Smooth muscle cell (in vitro differentiated cells): ENCODE measurements around the gene FBXW10. TPM values are rescaled to one million over a fixed set of nuclear protein-coding genes. Genes with fewer than 3 reads are reported as not detected.
A peak's percentile ranks its signal among the peaks of the same experiment; 100 is the strongest.
"Not testable (repeated sequence)": the region's sequence is repeated elsewhere in the genome, so short reads cannot be mapped to it uniquely, and the experiment has no call there.

Source experiments
- DNase-seq: peaks from one replicate; lab custom pipeline; 2025; ENCODE audit not compliant: unreplicated experiment; lab: John Stamatoyannopoulos, UW
- H2AFZ ChIP-seq: fragments of 200-600 bp; sonication (generic); 2 replicates; pipeline ENCODE4 v1.6.0; 2016; ENCODE audit warnings: antibody characterized with exemption, low read depth, mild to moderate bottlenecking
- H3F3A ChIP-seq: fragments of 200-600 bp; sonication (generic); 2 replicates; pipeline ENCODE4 v1.6.0; 2017; ENCODE audit warnings: antibody characterized with exemption, low read depth
- H3K27ac ChIP-seq: fragments of 200-600 bp; sonication (generic); 2 replicates; pipeline ENCODE4 v1.5.1; 2016; ENCODE audit warnings: low read depth, mild to moderate bottlenecking
- H3K27me3 ChIP-seq: fragments of 200-600 bp; sonication (generic); 2 replicates; pipeline ENCODE4 v1.6.1; 2016; ENCODE audit warnings: low read depth, mild to moderate bottlenecking
- H3K36me3 ChIP-seq: fragments of 200-600 bp; sonication (generic); 2 replicates; pipeline ENCODE4 v1.5.1; 2016; ENCODE audit warnings: low read depth
- H3K4me1 ChIP-seq: fragments of 200-600 bp; sonication (generic); 2 replicates; pipeline ENCODE4 v1.5.1; 2016; ENCODE audit warnings: low read depth
- H3K4me2 ChIP-seq: fragments of 200-600 bp; sonication (generic); 2 replicates; pipeline ENCODE4 v1.6.0; 2016; ENCODE audit warnings: mild to moderate bottlenecking
- H3K4me3 ChIP-seq: fragments of 200-600 bp; sonication (generic); 2 replicates; pipeline ENCODE4 v1.5.1; 2016; ENCODE audit warnings: mild to moderate bottlenecking
- H3K79me2 ChIP-seq: fragments of 200-600 bp; sonication (generic); 2 replicates; pipeline ENCODE4 v1.6.0; 2016; ENCODE audit warnings: low read depth, mild to moderate bottlenecking
- H3K9ac ChIP-seq: fragments of 200-600 bp; sonication (generic); 2 replicates; pipeline ENCODE4 v1.6.0; 2016; ENCODE audit warnings: low read depth
- H3K9me3 ChIP-seq: fragments of 200-600 bp; sonication (generic); replicated peaks from 2 replicates; pipeline ENCODE4 v1.5.1; 2016; ENCODE audit warnings: low read depth
- H4K20me1 ChIP-seq: fragments of 200-600 bp; sonication (generic); 2 replicates; pipeline ENCODE4 v1.6.0; 2016; ENCODE audit warnings: low read depth
- WGBS: methylation state at CpG from one replicate; pipeline ENCODE4 v1.1.7; 2016; ENCODE audit warnings: low lambda C conversion rate; 5-methylcytosine and 5-hydroxymethylcytosine counted together
- polyA plus RNA-seq: library from polyadenylated mRNA; unstranded; fragments of >200 nt; fragmentation: Nextera tagmentation; extraction: Ambion mirVana; gene quantifications from 2 replicates; pipeline ENCODE4 v1.2.1, GENCODE V29; 2016
- total RNA-seq: library from RNA; depleted of rRNA; stranded (reverse); fragments of >200 nt; gene quantifications from 2 replicates; pipeline ENCODE4 v1.2.3, GENCODE V29; 2014

Gene FBXW10, protein sequence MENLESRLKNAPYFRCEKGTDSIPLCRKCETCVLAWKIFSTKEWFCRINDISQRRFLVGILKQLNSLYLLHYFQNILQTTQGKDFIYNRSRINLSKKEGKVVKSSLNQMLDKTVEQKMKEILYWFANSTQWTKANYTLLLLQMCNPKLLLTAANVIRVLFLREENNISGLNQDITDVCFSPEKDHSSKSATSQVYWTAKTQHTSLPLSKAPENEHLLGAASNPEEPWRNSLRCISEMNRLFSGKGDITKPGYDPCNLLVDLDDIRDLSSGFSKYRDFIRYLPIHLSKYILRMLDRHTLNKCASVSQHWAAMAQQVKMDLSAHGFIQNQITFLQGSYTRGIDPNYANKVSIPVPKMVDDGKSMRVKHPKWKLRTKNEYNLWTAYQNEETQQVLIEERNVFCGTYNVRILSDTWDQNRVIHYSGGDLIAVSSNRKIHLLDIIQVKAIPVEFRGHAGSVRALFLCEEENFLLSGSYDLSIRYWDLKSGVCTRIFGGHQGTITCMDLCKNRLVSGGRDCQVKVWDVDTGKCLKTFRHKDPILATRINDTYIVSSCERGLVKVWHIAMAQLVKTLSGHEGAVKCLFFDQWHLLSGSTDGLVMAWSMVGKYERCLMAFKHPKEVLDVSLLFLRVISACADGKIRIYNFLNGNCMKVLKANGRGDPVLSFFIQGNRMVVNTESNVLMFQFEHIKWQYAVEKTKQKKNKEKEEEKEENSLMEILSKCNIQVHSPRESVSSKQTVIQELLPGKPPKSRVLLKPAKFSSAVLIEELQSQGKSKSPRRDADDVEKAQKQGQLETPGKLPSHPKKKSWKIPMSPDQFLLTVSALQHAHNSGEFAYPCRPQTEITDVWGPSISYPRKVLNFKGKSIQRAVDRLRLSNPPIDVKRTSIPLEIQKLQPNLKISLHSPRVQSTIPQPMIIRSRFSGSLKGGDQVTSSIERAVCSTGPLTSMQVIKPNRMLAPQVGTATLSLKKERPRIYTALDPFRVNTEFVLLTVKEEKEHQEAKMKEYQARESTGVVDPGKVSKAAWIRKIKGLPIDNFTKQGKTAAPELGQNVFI
- 0.04 TPM in 1 of 2 replicates, not detected in the other for total RNA-seq
- not detected in 2 replicates for polyA plus RNA-seq

DNA sequence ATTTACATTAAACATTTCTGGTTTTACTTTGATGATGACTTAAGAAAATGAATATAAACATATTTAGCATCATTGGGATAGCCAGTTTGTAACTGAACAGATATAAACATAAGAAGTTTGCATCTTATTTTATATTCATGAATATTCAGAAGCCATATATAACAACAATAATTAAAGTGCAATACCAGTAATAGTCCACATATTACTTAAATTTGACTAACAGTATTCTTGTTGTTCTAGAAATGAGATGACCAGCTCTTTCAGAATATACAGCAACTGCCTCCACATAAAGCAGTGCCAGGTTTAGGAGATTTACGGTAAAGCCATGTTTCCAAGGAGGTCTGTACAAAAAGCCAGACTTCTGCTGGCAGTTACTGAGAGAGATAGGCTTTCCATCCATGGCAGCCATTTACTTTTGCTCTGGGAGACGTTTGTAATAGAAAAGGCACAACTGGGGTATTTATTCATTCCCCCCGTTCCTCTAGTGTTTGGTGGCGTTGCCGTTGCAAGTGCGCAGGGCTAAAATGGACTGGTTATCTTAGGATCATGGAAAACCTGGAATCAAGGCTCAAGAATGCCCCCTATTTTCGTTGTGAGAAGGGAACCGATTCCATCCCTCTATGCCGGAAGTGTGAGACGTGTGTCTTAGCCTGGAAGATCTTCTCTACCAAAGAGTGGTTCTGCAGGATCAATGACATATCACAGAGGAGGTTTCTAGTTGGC, at the start of gene FBXW10:
FBXW10 (plus strand) TSS at position 356 of the 723 bp plus-strand sequence; CDS start at position 547, 191 bp downstream.
- DNase-seq, H2AFZ ChIP-seq, H3K27ac ChIP-seq, H3K79me2 ChIP-seq, H3K9ac ChIP-seq, H3K4me1 ChIP-seq, H3K4me3 ChIP-seq, H3K36me3 ChIP-seq, H3F3A ChIP-seq, H3K4me2 ChIP-seq, H3K9me3 ChIP-seq, H4K20me1 ChIP-seq, H3K27me3 ChIP-seq: not testable (repeated sequence)
- 52% methylated on average over 9 of the region's 10 CpGs for WGBS

DNA sequence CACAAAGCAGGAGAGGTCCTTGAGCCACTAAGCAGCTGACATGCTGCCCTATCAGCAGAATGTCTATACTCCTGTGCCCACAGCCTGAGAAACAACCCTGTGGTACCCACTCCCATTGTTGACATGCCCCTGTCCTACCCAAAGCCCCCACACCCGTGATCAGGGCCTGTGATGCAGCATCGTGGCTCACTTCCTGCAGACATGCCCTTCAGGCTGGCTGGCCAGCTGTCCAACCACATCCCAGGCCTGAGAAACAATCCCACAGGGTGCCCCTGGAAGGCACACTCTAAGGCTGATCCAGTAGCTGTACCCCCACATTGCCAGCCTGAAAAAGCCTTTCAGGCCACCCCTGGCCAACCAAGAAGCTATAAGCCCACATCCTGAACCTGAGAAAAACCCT, 48.7 kb upstream of the FBXW10 start:
- not testable (repeated sequence) for H3K27me3 ChIP-seq

DNA sequence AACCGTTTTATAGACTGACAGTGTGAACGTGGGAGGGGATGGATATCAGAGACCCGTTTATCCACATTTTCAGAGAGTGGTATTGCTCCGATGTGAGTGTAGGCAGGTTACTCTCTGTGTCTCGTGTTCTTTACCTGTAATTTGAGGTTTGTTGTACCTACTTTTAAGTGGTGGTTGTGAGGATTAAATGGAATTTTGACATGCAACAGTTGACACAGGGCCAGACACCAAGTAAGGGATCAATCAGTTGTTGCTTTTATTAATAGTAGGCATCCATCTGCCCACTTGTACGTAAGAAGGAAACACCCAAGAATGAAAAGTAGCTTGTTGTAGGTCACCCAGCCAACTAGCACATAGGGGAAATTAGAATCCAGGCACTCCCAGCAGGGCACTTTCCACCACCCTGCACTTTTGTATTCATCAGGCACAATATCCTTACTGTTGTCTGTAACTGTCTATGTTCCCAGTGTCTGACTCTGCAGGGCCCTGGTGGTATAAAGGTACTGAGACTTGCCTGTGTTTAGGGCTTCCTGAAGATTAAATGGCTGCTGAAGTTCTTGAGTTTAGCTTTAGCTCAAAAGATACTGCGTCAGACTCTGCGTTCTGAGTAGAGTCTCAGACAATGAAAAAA, 45.3 kb upstream of the FBXW10 start:
- WGBS: 53% methylated on average over 8 of the region's 8 CpGs

More for the DNA sequence above, 48.7 kb upstream of the FBXW10 start:
- H2AFZ ChIP-seq, H4K20me1 ChIP-seq, H3K4me2 ChIP-seq, DNase-seq, H3K36me3 ChIP-seq, H3K9ac ChIP-seq, H3K79me2 ChIP-seq, H3F3A ChIP-seq, H3K9me3 ChIP-seq, H3K4me3 ChIP-seq, H3K4me1 ChIP-seq, H3K27ac ChIP-seq: not testable (repeated sequence)
- WGBS: 85% methylated on average over 2 of the region's 2 CpGs

DNA sequence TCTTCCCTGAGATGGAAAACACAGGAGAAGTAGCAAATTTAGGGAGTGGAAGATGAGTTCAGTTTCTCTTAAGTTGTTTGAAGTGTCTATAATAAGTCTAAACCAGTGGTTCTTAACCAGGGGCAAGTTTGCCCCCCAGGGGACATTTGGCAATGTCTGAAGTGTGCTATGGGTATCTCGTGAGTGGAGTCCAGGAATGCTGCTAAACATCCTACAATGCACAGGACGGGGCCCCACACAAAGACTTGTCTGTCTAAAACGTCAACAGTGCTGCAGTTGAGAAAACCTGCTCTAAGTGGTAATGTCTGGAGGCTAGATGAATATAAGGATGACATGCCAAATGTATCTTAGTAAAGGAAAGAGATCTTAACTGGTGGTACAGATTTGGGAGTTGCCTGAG, 37.9 kb upstream of the FBXW10 start:
- H3K36me3 ChIP-seq, H3K4me3 ChIP-seq, H3K79me2 ChIP-seq, H3K9me3 ChIP-seq, H3K4me2 ChIP-seq, H3K27ac ChIP-seq, H3F3A ChIP-seq, H4K20me1 ChIP-seq, H2AFZ ChIP-seq, DNase-seq, H3K4me1 ChIP-seq, H3K9ac ChIP-seq, H3K27me3 ChIP-seq: not testable (repeated sequence)
- 73% methylated on average over 3 of the region's 3 CpGs for WGBS

More for the DNA sequence above, 45.3 kb upstream of the FBXW10 start:
- not testable (repeated sequence) for H3K9ac ChIP-seq, H4K20me1 ChIP-seq, H3K27ac ChIP-seq, H3K4me1 ChIP-seq, H3K36me3 ChIP-seq, H3F3A ChIP-seq, DNase-seq, H3K79me2 ChIP-seq, H3K9me3 ChIP-seq, H3K27me3 ChIP-seq
- Histone ChIP-seq H3K4me2 (peak overlapping the region; percentile 87), H2AFZ (peak overlapping the region; percentile 91), H3K4me3 (peak overlapping the region; percentile 63)

DNA sequence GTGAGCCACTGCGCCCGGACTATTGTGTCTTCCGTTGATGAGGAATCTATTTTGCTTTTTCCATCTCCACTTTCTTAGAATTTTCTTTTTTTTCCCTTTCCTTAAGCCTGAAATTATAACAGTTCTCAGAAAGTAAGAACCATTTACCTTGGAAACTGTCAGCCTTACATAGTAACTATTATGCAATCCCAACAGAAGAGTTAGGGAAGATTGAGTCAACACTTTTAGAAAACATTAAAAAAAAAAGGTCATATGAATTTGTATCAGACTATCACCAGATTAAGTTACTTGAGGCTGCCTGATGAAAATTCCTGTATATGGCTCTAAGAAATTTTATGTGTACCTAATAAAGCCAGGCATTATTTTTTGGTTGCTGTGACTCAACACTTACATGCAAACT, 35.6 kb upstream of the FBXW10 start:
- not testable (repeated sequence) for H3F3A ChIP-seq, H3K4me2 ChIP-seq, H3K9me3 ChIP-seq, H3K27ac ChIP-seq, H2AFZ ChIP-seq, H3K4me3 ChIP-seq, DNase-seq, H3K36me3 ChIP-seq, H3K9ac ChIP-seq, H3K27me3 ChIP-seq, H3K4me1 ChIP-seq, H3K79me2 ChIP-seq, H4K20me1 ChIP-seq
- 93% methylated on average over 3 of the region's 3 CpGs for WGBS
